ENCODE results near the gene TSGA10IP.
A peak's percentile ranks its signal among the peaks of the same experiment; 100 is the strongest.

TSGA10IP gene

GRCh38 chr11:65961267-65962140 lies 16.2 kb downstream of the TSGA10IP start, which contains the start of gene SART1:
Gene SART1 (plus strand): TSS chr11:65961734. CDS start chr11:65961781, 47 bp downstream.
- Mint-ChIP-seq H3K4me1 (peaks cover 53% of the 10 kb centered on the region), H3K27me3 (ENCODE audit: low read depth, poor library complexity) (peaks cover 4% of the 10 kb centered on the region), H3K36me3 (ENCODE audit: low read depth) (peaks cover 17% of the 10 kb centered on the region), H3K4me3 (peak within 1 kb of the TSS; percentile 94), H3K9me3 (no peaks in the 10 kb centered on the region), H3K27ac (peak within 1 kb of the TSS; percentile 99)
- TF ChIP-seq, protein P1, sequence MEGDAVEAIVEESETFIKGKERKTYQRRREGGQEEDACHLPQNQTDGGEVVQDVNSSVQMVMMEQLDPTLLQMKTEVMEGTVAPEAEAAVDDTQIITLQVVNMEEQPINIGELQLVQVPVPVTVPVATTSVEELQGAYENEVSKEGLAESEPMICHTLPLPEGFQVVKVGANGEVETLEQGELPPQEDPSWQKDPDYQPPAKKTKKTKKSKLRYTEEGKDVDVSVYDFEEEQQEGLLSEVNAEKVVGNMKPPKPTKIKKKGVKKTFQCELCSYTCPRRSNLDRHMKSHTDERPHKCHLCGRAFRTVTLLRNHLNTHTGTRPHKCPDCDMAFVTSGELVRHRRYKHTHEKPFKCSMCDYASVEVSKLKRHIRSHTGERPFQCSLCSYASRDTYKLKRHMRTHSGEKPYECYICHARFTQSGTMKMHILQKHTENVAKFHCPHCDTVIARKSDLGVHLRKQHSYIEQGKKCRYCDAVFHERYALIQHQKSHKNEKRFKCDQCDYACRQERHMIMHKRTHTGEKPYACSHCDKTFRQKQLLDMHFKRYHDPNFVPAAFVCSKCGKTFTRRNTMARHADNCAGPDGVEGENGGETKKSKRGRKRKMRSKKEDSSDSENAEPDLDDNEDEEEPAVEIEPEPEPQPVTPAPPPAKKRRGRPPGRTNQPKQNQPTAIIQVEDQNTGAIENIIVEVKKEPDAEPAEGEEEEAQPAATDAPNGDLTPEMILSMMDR (IDR thresholded peaks at IDR 0.05): no peak
- peak; percentile 94 for DNase-seq

DNA sequence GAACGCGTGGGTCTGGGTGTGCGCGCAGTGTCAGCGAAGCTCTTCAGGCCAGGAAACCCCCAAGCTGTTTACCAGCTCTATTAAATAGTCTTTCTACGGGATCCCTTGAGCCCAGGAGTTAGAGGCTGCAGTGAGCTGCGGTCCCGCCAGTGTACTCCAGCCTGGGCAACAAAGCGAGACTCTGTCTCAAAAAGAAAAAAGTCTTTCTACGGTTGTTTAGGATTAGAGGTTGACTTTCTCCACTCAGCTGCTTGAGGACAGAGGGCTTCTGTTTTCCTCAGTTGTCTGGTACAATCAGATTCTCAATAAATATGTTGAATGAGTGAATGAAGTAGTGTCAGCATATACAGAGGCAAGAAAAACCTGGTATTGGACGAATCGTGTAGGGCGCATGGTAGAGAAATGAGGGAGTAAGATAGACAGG lies 16.9 kb downstream of the TSGA10IP start:
- peak overlapping the region; percentile 94 for H3K4me3 Mint-ChIP-seq
- peaks cover 1% of the 10 kb centered on the region for H3K27me3 Mint-ChIP-seq (ENCODE audit: low read depth, poor library complexity)
- H3K4me1 Mint-ChIP-seq: peaks cover 53% of the 10 kb centered on the region

GRCh38 chr11:65964906-65965305 lies 19.6 kb downstream of the TSGA10IP start:
- H3K27ac Mint-ChIP-seq: no peak overlapping the region
- TF ChIP-seq, protein P1 (IDR thresholded peaks at IDR 0.05): no peak
- no peak overlapping the region for H3K4me3 Mint-ChIP-seq
- H3K4me1 Mint-ChIP-seq: peaks cover 44% of the 10 kb centered on the region
- no peak for DNase-seq
- H3K36me3 Mint-ChIP-seq (ENCODE audit: low read depth): peaks cover 32% of the 10 kb centered on the region
- no peaks in the 10 kb centered on the region for H3K27me3 Mint-ChIP-seq (ENCODE audit: low read depth, poor library complexity)
- no peaks in the 10 kb centered on the region for H3K9me3 Mint-ChIP-seq

More for the DNA sequence above, 16.9 kb downstream of the TSGA10IP start:
- no peak for DNase-seq
- Mint-ChIP-seq H3K27ac (no peak overlapping the region), H3K36me3 (ENCODE audit: low read depth) (peaks cover 17% of the 10 kb centered on the region), H3K9me3 (no peaks in the 10 kb centered on the region)
- TF ChIP-seq, protein P1 (IDR thresholded peaks at IDR 0.05): no peak

DNA sequence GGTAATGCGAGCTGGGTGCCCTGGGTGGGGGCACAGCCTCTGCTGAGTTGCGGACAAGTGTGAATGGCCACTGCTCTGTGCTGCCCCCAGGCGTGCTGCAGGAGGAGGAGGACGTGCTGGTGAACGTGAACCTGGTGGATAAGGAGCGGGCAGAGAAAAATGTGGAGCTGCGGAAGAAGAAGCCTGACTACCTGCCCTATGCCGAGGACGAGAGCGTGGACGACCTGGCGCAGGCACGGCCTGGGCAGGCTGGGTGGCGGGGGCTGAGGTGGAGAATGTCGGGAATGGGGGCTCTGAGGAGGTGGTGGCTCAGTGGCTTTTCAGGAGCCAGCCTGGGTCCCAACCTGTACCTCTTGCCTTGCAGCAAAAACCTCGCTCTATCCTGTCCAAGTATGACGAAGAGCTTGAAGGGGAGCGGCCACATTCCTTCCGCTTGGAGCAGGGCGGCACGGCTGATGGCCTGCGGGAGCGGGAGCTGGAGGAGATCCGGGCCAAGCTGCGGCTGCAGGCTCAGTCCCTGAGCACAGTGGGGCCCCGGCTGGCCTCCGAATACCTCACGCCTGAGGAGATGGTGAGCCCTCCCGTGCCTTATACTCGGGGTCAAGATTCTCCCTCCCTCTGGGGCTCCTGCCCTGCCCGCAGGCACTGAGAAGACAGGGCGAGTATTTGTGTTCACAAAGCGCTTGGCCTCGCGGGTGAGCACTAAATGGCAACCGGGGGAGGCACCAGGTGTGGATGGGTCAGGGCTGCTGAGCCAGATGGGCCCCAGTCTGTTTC lies 20.9 kb downstream of the TSGA10IP start:
- H3K4me1 Mint-ChIP-seq: peaks cover 45% of the 10 kb centered on the region
- DNase-seq: no peak
- TF ChIP-seq, protein P1 (IDR thresholded peaks at IDR 0.05): no peak
- H3K4me3 Mint-ChIP-seq: no peak overlapping the region
- H3K9me3 Mint-ChIP-seq: no peaks in the 10 kb centered on the region
- H3K27me3 Mint-ChIP-seq (ENCODE audit: low read depth, poor library complexity): no peaks in the 10 kb centered on the region
- H3K27ac Mint-ChIP-seq: no peak overlapping the region
- peaks cover 39% of the 10 kb centered on the region for H3K36me3 Mint-ChIP-seq (ENCODE audit: low read depth)

- no peak overlapping the region for H3K27ac Mint-ChIP-seq
- H3K4me3 Mint-ChIP-seq: no peak overlapping the region
- H3K9me3 Mint-ChIP-seq: no peaks in the 10 kb centered on the region
- DNase-seq: no peak
- H3K36me3 Mint-ChIP-seq (ENCODE audit: low read depth): peaks cover 50% of the 10 kb centered on the region
- H3K27me3 Mint-ChIP-seq (ENCODE audit: low read depth, poor library complexity): peaks cover 5% of the 10 kb centered on the region
- peaks cover 35% of the 10 kb centered on the region for H3K4me1 Mint-ChIP-seq
- TF ChIP-seq, protein P1 (IDR thresholded peaks at IDR 0.05): no peak
Observed at GRCh38 chr11:65967329-65967934, 22.2 kb downstream of the TSGA10IP start.

Data from nephron progenitor cell (in vitro differentiated cells).